K562 (cell line): ENCODE data around the gene P2RX3. TPM values are rescaled to one million over a fixed set of nuclear protein-coding genes. Genes with fewer than 3 reads are reported as not detected.

Experiments used
- ATAC-seq: fragments of 200-7000 bp; cut with Tn5 transposase; 3 replicates; pipeline ENCODE4 v1.9.1; 2020; ENCODE audit warnings: moderate library complexity
- BruUV-seq: library from RNA; stranded (reverse); fragments of 400-500 nt; replicated peaks from 2 replicates; lab custom pipeline; 2021; lab: Mats Ljungman, UMichigan
- CTCF ChIA-PET: fragments of 300-600 bp; formaldehyde crosslinking; extraction: SDS; loops from one replicate; lab custom pipeline; 2021; ENCODE audit warnings: low intra/inter-chr PET ratio; lab: Yijun Ruan, JAX
- POLR2A ChIA-PET: fragments of 300-600, 350-650 bp; sonication (Branson Sonifier 250); formaldehyde crosslinking; extraction: SDS; loops from one replicate; lab custom pipeline; 2021; ENCODE audit warnings: antibody characterized with exemption, inconsistent platforms; lab: Yijun Ruan, JAX
- DNase-seq, 4 experiments: peaks; one replicate each; pipeline versions ENCODE4 v3.0.0 to v3.0.0-alpha.2; 2011 to 2018; ENCODE audit warnings: low spot score in 3 of 4, mixed read lengths in 3 of 4; ENCODE audit errors: extremely low read depth in 1 of 4
- FAIRE-seq: peaks from 2 replicates; lab custom pipeline; 2011; peaks lifted over from hg19 to GRCh38; lab: Jason Lieb, UNC
- H2AFZ ChIP-seq: 2 replicates; pipeline ENCODE4 v1.6.0; 2011; ENCODE audit warnings: low read depth, low read length, control low read depth, inconsistent platforms
- H3K27ac ChIP-seq: fragments of 200-600 bp; 3 replicates; pipeline ENCODE4 v1.8.0; 2011; ENCODE audit warnings: low read depth, mild to moderate bottlenecking, control low read depth, inconsistent platforms, low read length, moderate library complexity, mixed read lengths; ENCODE audit errors: extremely low read depth
- H3K27me3 ChIP-seq, 2 experiments: fragments of 300-600 bp in 1 of 2; 2 replicates in 1 of 2; 3 replicates in 1 of 2; pipeline versions ENCODE4 v1.6.0 to v1.8.0; 2011; ENCODE audit warnings: inconsistent platforms in 2 of 2, low read length in 2 of 2, mild to moderate bottlenecking in 1 of 2, mixed read lengths in 1 of 2, moderate library complexity in 1 of 2; ENCODE audit not compliant: control insufficient read depth in 2 of 2, insufficient read depth in 2 of 2
- H3K36me3 ChIP-seq: fragments of 300-600 bp; 3 replicates; pipeline ENCODE4 v1.8.0; 2011; ENCODE audit warnings: mild to moderate bottlenecking, low read length, inconsistent platforms; ENCODE audit not compliant: control insufficient read depth, insufficient read depth
- H3K4me1 ChIP-seq, 2 experiments: fragments of 200-600 bp in 1 of 2; replicated peaks in 1 of 2; 2 replicates in 1 of 2; 3 replicates in 1 of 2; pipeline versions ENCODE4 v1.5.1 to v1.8.0; 2011; ENCODE audit warnings: inconsistent platforms in 2 of 2, low read length in 2 of 2, mild to moderate bottlenecking in 1 of 2, mixed read lengths in 1 of 2, moderate library complexity in 1 of 2; ENCODE audit not compliant: control insufficient read depth in 2 of 2, insufficient read depth in 2 of 2
- H3K4me2 ChIP-seq: 2 replicates; pipeline ENCODE4 v1.6.1; 2011; ENCODE audit warnings: low read length, control low read depth, inconsistent platforms, mixed read lengths; ENCODE audit not compliant: insufficient read depth
- H3K4me3 ChIP-seq: fragments of 200-600 bp; sonication (generic), shearing (Covaris generic); 2 replicates; pipeline ENCODE4 v1.5.1; 2016; ENCODE audit warnings: control low read depth, inconsistent platforms
- H3K79me2 ChIP-seq: fragments of 200-600 bp; 3 replicates; pipeline ENCODE4 v1.8.0; 2011; ENCODE audit warnings: low read length, inconsistent platforms; ENCODE audit not compliant: control insufficient read depth, insufficient read depth
- H3K9ac ChIP-seq, 2 experiments: 2 replicates each; pipeline versions ENCODE4 v1.6.0 to v1.6.1; 2011; ENCODE audit warnings: low read depth in 2 of 2, low read length in 2 of 2, control low read depth in 1 of 2, inconsistent platforms in 1 of 2, mild to moderate bottlenecking in 1 of 2, mixed read lengths in 1 of 2; ENCODE audit not compliant: insufficient read depth in 1 of 2
- H3K9me1 ChIP-seq: one replicate; pipeline ENCODE4 v1.6.0; 2011; ENCODE audit warnings: inconsistent platforms, mild to moderate bottlenecking, low read length, moderate library complexity; ENCODE audit not compliant: control insufficient read depth, insufficient read depth
- H3K9me3 ChIP-seq: replicated peaks from 2 replicates; pipeline ENCODE4 v1.5.1; 2011; ENCODE audit warnings: low read depth, low read length, inconsistent platforms; ENCODE audit not compliant: control insufficient read depth, insufficient read depth
- H4K20me1 ChIP-seq: replicated peaks from 2 replicates; pipeline ENCODE4 v1.6.1; 2011; ENCODE audit warnings: low read length, inconsistent platforms, mixed read lengths; ENCODE audit not compliant: control insufficient read depth, insufficient read depth
- BCLAF1 ChIP-seq, 2 experiments: fragments of 450-650 bp in 1 of 2; IDR thresholded peaks; 2 replicates each; pipeline ENCODE4 v1.6.1; 2011 to 2017; ENCODE audit warnings: low read depth in 2 of 2, antibody characterized with exemption in 1 of 2, borderline replicate concordance in 1 of 2, low read length in 1 of 2, mild to moderate bottlenecking in 1 of 2, mixed read lengths in 1 of 2; ENCODE audit not compliant: control insufficient read depth in 1 of 2
- CBX2 ChIP-seq: fragments of 200-600 bp; sonication (generic); IDR thresholded peaks from one replicate; pipeline ENCODE4 v1.6.1; 2012; ENCODE audit warnings: mild to moderate bottlenecking, low read length, inconsistent platforms; ENCODE audit not compliant: insufficient read depth, poor library complexity, severe bottlenecking
- LCOR ChIP-seq: sonication (generic); formaldehyde crosslinking; IDR thresholded peaks from 2 replicates; pipeline ENCODE4 v1.8.0; 2022; ENCODE audit warnings: mild to moderate bottlenecking, missing genetic modification reagents
- NBN ChIP-seq: fragments of 450-650 bp; IDR thresholded peaks from 2 replicates; pipeline ENCODE4 v1.6.1; 2016; ENCODE audit warnings: low read depth, mild to moderate bottlenecking
- NCOR1 ChIP-seq: fragments of 450-650 bp; IDR thresholded peaks from 2 replicates; pipeline ENCODE4 v1.6.1; 2016; ENCODE audit warnings: mild to moderate bottlenecking, moderate library complexity
- PCBP1 ChIP-seq: fragments of 200-400 bp; formaldehyde crosslinking; IDR thresholded peaks from 2 replicates; pipeline ENCODE4 v1.6.1; 2018; ENCODE audit warnings: mild to moderate bottlenecking, low read depth, low read length; ENCODE audit not compliant: poor library complexity, severe bottlenecking
- RAD21 ChIP-seq, 2 experiments: fragments of 250-450 bp in 1 of 2; fragments of 450-650 bp in 1 of 2; sonication (Bioruptor Pico) in 1 of 2; formaldehyde crosslinking in 1 of 2; IDR thresholded peaks in 1 of 2; conservative IDR thresholded peaks in 1 of 2; 2 replicates each; pipeline versions ENCODE4 v1.4.0 to v1.8.0; 2020 to 2022; ENCODE audit warnings: mild to moderate bottlenecking in 2 of 2, moderate library complexity in 1 of 2
- SAP30 ChIP-seq: fragments of 200-600 bp; sonication (generic); IDR thresholded peaks from 2 replicates; pipeline ENCODE4 v1.6.1; 2012; ENCODE audit warnings: borderline replicate concordance, low read depth, mild to moderate bottlenecking, moderate library complexity, low read length, control low read depth, inconsistent platforms; ENCODE audit not compliant: insufficient read depth, poor library complexity, severe bottlenecking
- ZNF12 ChIP-seq: sonication (generic); formaldehyde crosslinking; IDR thresholded peaks from 2 replicates; pipeline ENCODE4 v1.4.0; 2020; ENCODE audit warnings: mild to moderate bottlenecking, missing genetic modification reagents
- ZNF444 ChIP-seq: fragments of 250-450 bp; sonication (Bioruptor Pico); IDR thresholded peaks from 2 replicates; pipeline ENCODE4 v1.4.0; 2020; ENCODE audit warnings: mild to moderate bottlenecking, moderate library complexity
- WGBS: fragments of 100-300 bp; shearing (Covaris generic); methylation state at CpG from one replicate; pipeline ENCODE4 v1.1.6; 2016; ENCODE audit warnings: low coverage, mixed read lengths; ENCODE audit not compliant: insufficient coverage; ENCODE audit errors: missing lambda C conversion rate; 5-methylcytosine and 5-hydroxymethylcytosine counted together
- in situ Hi-C: fragments of 300-500 bp; cut with MboI; formaldehyde crosslinking; loops from 4 replicates; pipeline ENCODE4 v1.15.0; 2018; ENCODE audit warnings: inconsistent platforms, mixed read lengths
- intact Hi-C: fragments of 100-400 bp; cut with micrococcal nuclease; formaldehyde crosslinking; loops from 2 replicates; pipeline ENCODE4 v1.14.2; 2022
- polyA plus RNA-seq, 8 experiments: library from polyadenylated mRNA; depleted of rRNA in 4 of 8; stranded (reverse) in 5 of 8; unstranded in 3 of 8; fragments of >200 nt; fragmentation: Nextera tagmentation in 2 of 8; fragmentation: Illumina TruSeq in 1 of 8; extraction: Ambion mirVana in 2 of 8; extraction: Trizol in 1 of 8; gene quantifications; 2 replicates each; pipeline versions ENCODE4 v1.2.1 to v1.2.3, GENCODE V29; 2011 to 2014; ENCODE audit warnings: inconsistent platforms in 1 of 8, missing spikeins in 1 of 8
- total RNA-seq, 7 experiments: library from RNA; depleted of rRNA in 6 of 7; stranded (reverse); fragments of >200 nt in 6 of 7; fragmentation: Illumina TruSeq in 2 of 7; extraction: Trizol in 2 of 7; gene quantifications; 2 replicates each; pipeline versions ENCODE4 v1.2.1 to v1.2.3, GENCODE V29; 2011 to 2021; ENCODE audit warnings: low replicate concordance in 1 of 7
- TF ChIP-seq, protein P1 (sequence below): fragments of 450-650 bp; IDR thresholded peaks from 2 replicates; pipeline ENCODE4 v1.6.1; 2014; ENCODE audit warnings: low read depth, mild to moderate bottlenecking, moderate library complexity, borderline replicate concordance
- TF ChIP-seq, protein P2 (sequence below): fragments of 450-650 bp; IDR thresholded peaks from 2 replicates; pipeline ENCODE4 v1.6.1; 2016; ENCODE audit warnings: missing biosample characterization, missing genetic modification characterization

Gene P2RX3
- total and polyA plus RNA-seq, 9 of the 15 experiments (the other 6 are each of a cell fraction or from before 2014, with no cell fraction given) = not detected

DNA sequence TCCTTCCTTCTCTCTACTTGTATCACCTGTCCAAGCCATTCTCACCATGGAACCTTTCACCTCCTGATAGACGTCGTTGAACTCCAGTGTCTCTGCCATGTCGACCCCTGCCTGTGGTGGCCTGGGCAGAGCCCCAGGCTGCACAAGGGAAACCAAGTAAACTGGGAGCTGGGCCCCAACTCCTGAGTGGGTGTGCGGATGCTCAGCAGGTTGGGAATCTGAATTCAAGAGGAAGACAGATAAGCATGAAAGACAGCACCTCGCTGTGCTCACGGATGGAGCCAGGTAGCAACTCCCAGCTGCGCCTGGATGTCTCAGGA is 3.2 kb upstream of the P2RX3 start (continued):
- TF ChIP-seq SAP30 (no peak), RAD21 (CRISPR knock-in tag; conservative IDR thresholded peaks at IDR 0.05 in 1 of 2, IDR thresholded peaks at IDR 0.05 in 1 of 2) (no peak), ZNF444 (CRISPR knock-in tag) (no peak), CBX2 (no peak)
- TF ChIP-seq, protein P1, sequence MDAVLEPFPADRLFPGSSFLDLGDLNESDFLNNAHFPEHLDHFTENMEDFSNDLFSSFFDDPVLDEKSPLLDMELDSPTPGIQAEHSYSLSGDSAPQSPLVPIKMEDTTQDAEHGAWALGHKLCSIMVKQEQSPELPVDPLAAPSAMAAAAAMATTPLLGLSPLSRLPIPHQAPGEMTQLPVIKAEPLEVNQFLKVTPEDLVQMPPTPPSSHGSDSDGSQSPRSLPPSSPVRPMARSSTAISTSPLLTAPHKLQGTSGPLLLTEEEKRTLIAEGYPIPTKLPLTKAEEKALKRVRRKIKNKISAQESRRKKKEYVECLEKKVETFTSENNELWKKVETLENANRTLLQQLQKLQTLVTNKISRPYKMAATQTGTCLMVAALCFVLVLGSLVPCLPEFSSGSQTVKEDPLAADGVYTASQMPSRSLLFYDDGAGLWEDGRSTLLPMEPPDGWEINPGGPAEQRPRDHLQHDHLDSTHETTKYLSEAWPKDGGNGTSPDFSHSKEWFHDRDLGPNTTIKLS = no peak

DNA sequence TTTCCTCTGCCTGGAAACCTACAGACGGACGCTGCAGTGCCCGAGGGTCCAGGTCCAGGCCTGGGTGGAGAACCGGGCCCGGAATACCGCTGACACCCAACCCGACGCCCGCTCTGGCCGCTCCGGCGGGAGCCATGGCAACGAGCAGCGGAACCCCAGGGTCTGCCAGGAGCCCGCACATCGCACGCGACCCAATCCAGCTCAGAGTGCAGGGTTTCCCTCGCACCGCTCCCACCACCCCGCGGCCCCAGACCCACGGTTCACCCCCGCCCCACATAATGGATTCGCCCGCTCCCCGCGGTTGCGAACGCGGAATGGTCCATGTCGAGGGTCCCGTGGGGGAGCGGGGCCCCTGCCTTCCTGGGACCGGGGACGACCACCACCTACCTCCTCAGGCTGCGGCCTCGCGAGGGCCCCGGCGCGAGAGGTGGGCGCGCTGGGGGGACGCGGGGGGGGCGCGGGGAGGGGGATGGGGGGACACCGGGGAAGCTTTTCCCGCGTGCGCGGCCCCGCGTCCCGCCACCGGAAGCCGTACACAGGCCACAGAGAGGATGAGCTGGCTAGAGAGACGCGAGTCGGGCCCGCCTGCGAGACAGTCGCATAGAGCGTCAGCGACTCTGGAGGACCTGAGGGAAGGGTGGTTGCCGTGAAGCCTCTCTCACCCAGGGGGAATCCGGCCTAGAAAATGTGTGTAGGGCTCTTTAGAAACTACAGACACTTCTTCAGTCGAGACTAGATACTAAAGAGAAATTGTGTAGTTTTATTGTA is 2.6 kb upstream of the P2RX3 start, which contains the start of gene SSRP1:
Gene SSRP1 (minus strand): TSS at position 550 of the 768 bp plus-strand sequence. CDS start 771 bp downstream, outside the sequence.
- Histone ChIP-seq H3K4me1 (peaks cover 10 to 21% of the 10 kb centered on the region in 2 experiments; a peak in 4 of 5 replicates), H3K9me1 (no peaks in the 10 kb centered on the region), H3K4me3 (peak within 1 kb of the TSS; percentile 92), H3K9ac (peak within 1 kb of the TSS; percentile 90 to 97), H3K27ac (peak within 1 kb of the TSS; percentile 86), H3K36me3 (peaks cover 42% of the 10 kb centered on the region), H4K20me1 (no peaks in the 10 kb centered on the region; the same call in 1 of the 2 replicates), H3K79me2 (peaks cover 40% of the 10 kb centered on the region), H3K9me3 (no peaks in the 10 kb centered on the region), H3K4me2 (peak within 1 kb of the TSS; percentile 91), H3K27me3 (no peaks in the 10 kb centered on the region; a peak in 1 of 5 replicates), H2AFZ (peak within 1 kb of the TSS; percentile 99)
- peak; percentile 97 for ATAC-seq
- peak; percentile 88 for FAIRE-seq
- POLR2A ChIA-PET = interaction anchor here (0.5 to 3.0 kb wide), 8 partner anchors 10 to 1676 kb away, joined by 3 to 28 read pairs (median 3); partner anchors contain the start of gene TNKS1BP1
- under 1% methylated on average over 17 of the region's 69 CpGs for WGBS
- in situ Hi-C loops = no loop called here
- no TSS peak for BruUV-seq
- peak; percentile 91 to 94 (median 94) for DNase-seq
- intact Hi-C loops = no loop called here
- CTCF ChIA-PET = no interaction called here
- TF ChIP-seq BCLAF1 (IDR thresholded peaks at IDR 0.05; ENCODE audit: borderline replicate concordance in 1 of 2, control insufficient read depth in 1 of 2, low read depth in 2 of 2, low read length in 1 of 2) (peak in 1 of 2 experiments; percentile 63; a peak in 1 of 4 replicates), LCOR (CRISPR knock-in tag) (peak; percentile 65), NCOR1 (0 out of 2 replicates have a peak, but pooled peaks have one; percentile 39), ZNF12 (CRISPR knock-in tag) (0 out of 2 replicates have a peak, but pooled peaks have one; percentile 29), NBN (peak; percentile 85; the same call in 1 of the 2 replicates), PCBP1 (peak; percentile 95)
- TF ChIP-seq, protein P2, sequence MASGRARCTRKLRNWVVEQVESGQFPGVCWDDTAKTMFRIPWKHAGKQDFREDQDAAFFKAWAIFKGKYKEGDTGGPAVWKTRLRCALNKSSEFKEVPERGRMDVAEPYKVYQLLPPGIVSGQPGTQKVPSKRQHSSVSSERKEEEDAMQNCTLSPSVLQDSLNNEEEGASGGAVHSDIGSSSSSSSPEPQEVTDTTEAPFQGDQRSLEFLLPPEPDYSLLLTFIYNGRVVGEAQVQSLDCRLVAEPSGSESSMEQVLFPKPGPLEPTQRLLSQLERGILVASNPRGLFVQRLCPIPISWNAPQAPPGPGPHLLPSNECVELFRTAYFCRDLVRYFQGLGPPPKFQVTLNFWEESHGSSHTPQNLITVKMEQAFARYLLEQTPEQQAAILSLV (tag) = no peak
